HG02642 (cell line): ENCODE data around the gene ATF7IP.
"Not testable (repeated sequence)": the region's sequence is repeated elsewhere in the genome, so short reads cannot be mapped to it uniquely, and the experiment has no call there.

ENCODE experiments used
- ATAC-seq: cut with Tn5 transposase; IDR thresholded peaks from one replicate; pipeline ENCODE4 v1.9.1; 2021; ENCODE audit warnings: mild to moderate bottlenecking; ENCODE audit not compliant: unreplicated experiment, poor library complexity

Gene ATF7IP, protein sequence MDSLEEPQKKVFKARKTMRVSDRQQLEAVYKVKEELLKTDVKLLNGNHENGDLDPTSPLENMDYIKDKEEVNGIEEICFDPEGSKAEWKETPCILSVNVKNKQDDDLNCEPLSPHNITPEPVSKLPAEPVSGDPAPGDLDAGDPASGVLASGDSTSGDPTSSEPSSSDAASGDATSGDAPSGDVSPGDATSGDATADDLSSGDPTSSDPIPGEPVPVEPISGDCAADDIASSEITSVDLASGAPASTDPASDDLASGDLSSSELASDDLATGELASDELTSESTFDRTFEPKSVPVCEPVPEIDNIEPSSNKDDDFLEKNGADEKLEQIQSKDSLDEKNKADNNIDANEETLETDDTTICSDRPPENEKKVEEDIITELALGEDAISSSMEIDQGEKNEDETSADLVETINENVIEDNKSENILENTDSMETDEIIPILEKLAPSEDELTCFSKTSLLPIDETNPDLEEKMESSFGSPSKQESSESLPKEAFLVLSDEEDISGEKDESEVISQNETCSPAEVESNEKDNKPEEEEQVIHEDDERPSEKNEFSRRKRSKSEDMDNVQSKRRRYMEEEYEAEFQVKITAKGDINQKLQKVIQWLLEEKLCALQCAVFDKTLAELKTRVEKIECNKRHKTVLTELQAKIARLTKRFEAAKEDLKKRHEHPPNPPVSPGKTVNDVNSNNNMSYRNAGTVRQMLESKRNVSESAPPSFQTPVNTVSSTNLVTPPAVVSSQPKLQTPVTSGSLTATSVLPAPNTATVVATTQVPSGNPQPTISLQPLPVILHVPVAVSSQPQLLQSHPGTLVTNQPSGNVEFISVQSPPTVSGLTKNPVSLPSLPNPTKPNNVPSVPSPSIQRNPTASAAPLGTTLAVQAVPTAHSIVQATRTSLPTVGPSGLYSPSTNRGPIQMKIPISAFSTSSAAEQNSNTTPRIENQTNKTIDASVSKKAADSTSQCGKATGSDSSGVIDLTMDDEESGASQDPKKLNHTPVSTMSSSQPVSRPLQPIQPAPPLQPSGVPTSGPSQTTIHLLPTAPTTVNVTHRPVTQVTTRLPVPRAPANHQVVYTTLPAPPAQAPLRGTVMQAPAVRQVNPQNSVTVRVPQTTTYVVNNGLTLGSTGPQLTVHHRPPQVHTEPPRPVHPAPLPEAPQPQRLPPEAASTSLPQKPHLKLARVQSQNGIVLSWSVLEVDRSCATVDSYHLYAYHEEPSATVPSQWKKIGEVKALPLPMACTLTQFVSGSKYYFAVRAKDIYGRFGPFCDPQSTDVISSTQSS

DNA sequence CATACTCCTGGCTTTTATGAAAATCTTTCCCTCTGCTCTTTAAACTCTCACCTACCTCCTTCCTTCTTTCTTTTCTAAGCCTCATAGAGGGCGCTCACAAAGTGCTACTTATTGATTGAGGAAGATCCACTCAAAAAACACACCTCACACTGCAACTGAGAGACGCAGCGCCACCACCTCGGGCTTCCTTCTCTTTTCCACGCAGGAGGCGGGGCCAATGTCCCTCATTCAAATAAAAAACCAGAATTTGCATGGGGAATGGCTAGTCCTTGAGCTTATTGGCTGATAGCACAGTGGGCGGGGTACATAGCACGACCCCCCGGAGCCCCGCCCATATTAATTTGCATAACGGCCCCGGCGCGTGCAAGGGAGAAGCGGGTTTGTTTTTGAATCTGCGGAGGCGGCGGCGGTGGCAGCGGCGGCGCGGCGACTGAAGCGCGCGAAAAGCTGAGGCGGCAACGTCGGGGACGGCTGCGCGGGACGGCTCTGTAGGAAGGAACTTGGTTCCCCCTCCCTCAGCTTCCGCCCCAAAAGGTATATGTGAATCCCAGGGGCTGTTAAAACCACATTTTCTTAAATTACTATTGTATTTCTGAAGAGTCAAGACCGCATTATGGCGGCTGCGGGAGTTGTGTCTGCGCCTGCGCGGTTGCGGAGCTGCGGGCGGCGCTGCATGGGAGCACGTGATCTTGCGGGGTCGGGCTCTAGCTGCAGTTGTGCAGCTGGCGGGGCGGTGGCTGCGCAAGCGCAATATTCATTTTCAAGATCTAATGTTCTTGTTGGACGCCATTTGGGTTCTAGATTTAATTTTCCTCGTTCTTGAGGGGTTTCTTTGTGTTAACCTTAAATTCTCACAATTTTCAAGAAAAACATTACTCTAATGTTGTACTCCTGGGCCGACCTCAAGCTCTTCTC is at the start of gene ATF7IP:
ATF7IP (plus strand) TSS at position 389 of the 915 bp plus-strand sequence. CDS start 58,234 bp downstream, outside the sequence.
- peak; percentile 80 for ATAC-seq

GRCh38 chr12:14317362-14318146 is 47.9 kb upstream of the ATF7IP start:
- ATAC-seq: no peak

- not testable (repeated sequence) for ATAC-seq
These were observed 45.6 kb upstream of the ATF7IP start for GRCh38 chr12:14319704-14320427.

GRCh38 chr12:14322403-14322802 is 43.1 kb upstream of the ATF7IP start:
- no peak for ATAC-seq

GRCh38 chr12:14325716-14326343 is 39.7 kb upstream of the ATF7IP start:
- ATAC-seq: no peak

GRCh38 chr12:14326699-14327098 is 38.8 kb upstream of the ATF7IP start:
- ATAC-seq: no peak

DNA sequence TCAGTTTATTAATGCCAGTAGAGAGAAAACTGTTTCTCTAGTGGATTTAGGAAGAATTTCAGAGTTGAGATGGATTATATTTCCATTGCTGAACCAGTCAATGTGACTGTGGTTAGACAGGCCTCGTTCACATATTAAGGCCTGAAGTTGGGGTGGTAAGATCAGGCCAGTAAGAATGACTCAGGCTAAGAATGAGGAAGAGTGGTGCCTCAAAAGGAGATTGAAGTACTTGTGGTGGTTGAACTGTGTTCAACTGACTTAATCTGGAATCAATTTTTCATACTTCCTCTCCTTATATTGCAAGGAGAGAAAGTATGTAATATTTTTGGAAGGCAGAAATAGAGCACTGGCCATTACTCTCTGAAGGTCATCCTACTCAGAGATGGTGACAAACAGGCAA is 37.8 kb upstream of the ATF7IP start:
- no peak for ATAC-seq

DNA sequence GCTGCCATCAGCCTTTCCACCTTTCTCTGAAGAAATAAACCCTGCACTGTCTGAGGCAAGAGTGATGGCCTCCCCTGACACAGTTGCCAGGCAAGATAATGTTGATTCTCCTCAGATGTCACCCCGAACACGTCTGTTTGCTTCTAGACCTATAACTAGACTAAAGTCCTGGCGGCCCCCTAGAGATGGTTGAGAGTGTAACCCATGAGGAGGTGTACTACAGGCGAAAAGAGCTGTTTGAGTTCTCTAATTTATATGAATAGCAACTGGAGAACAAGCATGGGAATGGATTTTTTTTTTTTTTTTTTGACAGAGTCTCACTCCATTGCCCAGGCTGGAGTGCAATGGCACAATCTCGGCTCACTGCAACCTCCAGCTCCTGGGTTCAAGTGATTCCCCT is 33.0 kb upstream of the ATF7IP start:
- no peak for ATAC-seq

DNA sequence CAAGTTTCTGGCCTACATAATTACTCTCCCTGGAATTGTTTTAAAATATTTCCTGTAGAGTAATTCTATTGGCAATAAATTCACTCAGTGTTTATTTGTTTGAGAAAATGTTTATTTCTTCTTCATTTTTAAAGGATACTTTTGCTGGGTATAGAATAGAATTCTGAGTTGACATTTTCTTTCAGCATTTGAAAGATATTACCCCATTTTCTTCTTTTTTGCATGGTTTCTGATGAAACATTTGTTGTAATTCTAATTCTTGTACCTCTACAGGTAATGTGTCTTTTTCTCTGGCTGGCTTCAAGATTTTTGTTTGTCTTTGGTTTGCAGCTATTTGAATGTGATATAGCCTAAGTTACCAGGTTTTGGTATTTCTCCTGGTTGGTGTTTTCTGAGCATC is 25.1 kb upstream of the ATF7IP start:
- no peak for ATAC-seq

DNA sequence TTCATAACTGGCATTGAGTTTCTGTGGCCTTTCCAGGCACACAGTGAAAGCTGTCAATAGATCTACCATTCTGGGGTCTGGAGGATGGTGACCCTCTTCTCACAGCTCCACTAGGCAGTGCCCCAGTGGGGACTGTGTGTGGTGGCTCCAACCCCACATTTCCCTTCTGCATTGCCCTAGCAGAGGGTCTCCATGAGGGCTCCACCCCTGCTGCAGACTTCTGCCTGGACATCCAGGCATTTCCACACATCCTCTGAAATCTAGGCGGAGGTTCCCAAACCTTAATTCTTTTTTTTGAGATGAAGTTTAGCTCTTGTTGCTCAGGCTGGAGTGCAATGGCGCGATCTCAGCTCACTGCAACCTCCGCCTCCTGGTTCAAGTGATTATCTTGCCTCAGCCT is 14.0 kb upstream of the ATF7IP start:
- not testable (repeated sequence) for ATAC-seq

GRCh38 chr12:14352066-14352465 is 13.4 kb upstream of the ATF7IP start:
- ATAC-seq: not testable (repeated sequence)

DNA sequence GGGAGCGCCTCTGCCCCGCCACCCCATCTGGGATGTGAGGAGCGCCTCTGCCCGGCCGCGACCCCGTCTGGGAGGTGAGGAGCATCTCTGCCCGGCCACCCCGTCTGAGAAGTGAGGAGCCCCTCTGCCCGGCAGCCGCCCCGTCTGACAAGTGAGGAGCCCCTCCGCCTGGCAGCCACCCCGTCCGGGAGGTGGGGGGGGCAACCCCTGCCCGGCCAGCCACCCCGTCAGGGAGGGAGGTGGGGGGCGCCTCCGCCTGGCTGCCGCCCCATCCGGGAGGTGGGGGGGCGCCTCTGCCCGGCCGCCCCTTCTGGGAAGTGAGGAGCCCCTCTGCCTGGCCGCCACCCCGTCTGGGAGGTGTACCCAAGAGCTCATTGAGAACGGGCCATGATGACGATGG is 10.8 kb upstream of the ATF7IP start:
- not testable (repeated sequence) for ATAC-seq

GRCh38 chr12:14356147-14356546 is 9.3 kb upstream of the ATF7IP start:
- ATAC-seq: no peak

GRCh38 chr12:14357486-14357885 is 8.0 kb upstream of the ATF7IP start:
- no peak for ATAC-seq

DNA sequence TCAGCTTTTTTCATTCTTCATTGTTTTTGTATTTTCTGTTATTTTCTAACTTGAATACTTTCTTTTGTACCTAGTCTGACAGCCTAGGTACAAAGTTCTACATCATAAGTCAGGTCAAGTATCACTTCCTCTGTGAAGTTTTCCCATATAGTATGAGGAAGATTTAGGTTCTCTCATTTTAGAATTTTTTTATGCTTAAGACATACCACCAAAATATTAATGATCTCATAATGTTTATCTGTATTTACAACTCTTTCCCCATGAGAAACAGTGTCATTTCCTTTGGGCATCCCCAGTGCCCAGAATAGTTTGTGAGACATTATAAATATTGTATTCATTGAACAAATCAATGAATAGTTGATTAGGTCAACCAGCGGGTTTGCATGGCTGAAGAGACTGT is 3.1 kb upstream of the ATF7IP start:
- ATAC-seq: no peak

DNA sequence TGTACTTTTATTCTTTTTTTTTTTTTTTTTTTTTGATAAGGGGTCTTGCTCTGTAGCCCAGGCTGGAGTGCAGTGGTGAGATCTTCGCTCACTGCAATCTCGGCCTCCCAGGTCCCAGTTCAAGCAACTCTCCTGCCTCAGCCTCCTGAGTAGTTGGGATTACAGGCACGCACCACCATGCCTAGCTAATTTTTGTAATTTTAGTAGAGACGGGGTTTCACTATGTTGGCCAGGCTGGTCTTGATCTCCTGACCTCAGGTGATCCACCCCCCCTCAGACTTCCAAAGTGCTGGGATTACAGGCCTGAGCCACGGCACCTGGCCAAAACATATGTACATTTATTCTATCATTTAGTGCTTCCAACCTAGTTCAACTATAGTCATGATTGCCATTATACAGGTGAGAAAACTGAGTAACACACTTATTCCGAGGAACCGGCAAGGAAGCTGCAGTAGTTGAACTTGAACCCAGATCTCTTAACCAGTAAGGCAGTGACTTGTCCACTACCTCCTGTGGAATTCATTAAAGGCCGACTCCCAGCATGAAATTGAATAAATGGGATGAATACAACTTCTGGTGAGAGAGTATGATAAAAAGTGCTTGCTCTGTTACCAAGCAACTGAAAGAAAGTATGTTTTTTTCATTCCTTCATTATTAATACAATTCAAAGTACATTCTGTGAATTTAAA is 755 bp upstream of the ATF7IP start:
- ATAC-seq: no peak
